Measurements from ENCODE around the gene TRIM7. TPM values are rescaled to one million over a fixed set of nuclear protein-coding genes. Genes with fewer than 3 reads are reported as not detected.

TRIM7 gene
- polyA plus RNA-seq, 1 donor from 2014 or later = 2.1 TPM

DNA sequence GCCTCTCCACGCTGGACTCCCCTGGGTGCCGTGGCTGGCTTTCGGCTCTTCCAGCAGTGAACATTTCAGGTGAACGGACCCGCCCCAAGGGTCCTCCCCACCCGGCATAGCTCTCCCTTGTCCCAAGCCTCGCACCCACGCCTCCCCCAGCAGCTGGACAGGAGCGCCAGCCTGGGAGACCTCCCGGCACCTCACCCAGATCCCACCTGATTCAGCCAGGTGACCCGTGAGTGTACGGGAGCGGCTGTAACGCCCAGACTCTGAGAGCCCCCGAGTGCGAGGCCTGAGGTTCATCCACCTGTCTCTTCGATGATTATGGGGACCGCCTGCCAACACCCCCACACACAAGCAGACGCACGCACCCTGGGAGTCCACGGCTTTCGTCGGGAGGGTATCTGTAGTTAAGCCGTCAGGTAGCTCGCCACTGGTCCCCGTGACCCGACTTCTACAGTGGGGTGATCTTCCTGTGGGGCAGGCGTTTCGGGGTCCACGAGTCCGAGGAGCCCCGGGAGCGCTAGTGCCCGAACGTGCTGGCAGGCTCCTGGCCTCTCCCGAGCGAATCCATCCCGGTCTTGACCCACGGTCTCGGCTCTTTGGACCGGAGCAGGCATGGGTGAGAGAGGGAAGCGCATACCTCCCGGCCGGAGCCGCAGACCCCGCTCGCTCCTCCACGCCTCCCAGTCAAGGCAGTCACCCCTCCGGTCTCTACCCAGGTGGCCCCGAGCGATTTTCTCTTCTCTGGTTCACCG, 14.9 kb downstream of the TRIM7 start:
- Histone ChIP-seq H3K9me3 (ENCODE audit: low read length) (no peaks in the 10 kb centered on the region), H3F3A (ENCODE audit: insufficient read depth, low read length, poor library complexity, severe bottlenecking) (peaks cover 9% of the 10 kb centered on the region), H3K9me2 (ENCODE audit: insufficient read depth, low read length) (no peaks in the 10 kb centered on the region), H2AFZ (ENCODE audit: low read depth, low read length) (peak overlapping the region; percentile 1), H3K27me3 (ENCODE audit: insufficient read depth, low read depth, low read length) (no peaks in the 10 kb centered on the region), H3K4me2 (ENCODE audit: low read length) (peak overlapping the region; percentile 86), H3K9ac (ENCODE audit: low read length) (peak overlapping the region; percentile 85), H3K27ac (ENCODE audit: low read length) (no peak overlapping the region), H3K4me3 (ENCODE audit: low read length) (peak overlapping the region; percentile 83), H4K20me1 (ENCODE audit: insufficient read depth) (no peaks in the 10 kb centered on the region), H3K36me3 (ENCODE audit: insufficient read depth, low read length) (no peaks in the 10 kb centered on the region), H3K79me2 (replicated peaks; ENCODE audit: insufficient read depth, low read length) (no peaks in the 10 kb centered on the region)
- TF ChIP-seq, protein P1, sequence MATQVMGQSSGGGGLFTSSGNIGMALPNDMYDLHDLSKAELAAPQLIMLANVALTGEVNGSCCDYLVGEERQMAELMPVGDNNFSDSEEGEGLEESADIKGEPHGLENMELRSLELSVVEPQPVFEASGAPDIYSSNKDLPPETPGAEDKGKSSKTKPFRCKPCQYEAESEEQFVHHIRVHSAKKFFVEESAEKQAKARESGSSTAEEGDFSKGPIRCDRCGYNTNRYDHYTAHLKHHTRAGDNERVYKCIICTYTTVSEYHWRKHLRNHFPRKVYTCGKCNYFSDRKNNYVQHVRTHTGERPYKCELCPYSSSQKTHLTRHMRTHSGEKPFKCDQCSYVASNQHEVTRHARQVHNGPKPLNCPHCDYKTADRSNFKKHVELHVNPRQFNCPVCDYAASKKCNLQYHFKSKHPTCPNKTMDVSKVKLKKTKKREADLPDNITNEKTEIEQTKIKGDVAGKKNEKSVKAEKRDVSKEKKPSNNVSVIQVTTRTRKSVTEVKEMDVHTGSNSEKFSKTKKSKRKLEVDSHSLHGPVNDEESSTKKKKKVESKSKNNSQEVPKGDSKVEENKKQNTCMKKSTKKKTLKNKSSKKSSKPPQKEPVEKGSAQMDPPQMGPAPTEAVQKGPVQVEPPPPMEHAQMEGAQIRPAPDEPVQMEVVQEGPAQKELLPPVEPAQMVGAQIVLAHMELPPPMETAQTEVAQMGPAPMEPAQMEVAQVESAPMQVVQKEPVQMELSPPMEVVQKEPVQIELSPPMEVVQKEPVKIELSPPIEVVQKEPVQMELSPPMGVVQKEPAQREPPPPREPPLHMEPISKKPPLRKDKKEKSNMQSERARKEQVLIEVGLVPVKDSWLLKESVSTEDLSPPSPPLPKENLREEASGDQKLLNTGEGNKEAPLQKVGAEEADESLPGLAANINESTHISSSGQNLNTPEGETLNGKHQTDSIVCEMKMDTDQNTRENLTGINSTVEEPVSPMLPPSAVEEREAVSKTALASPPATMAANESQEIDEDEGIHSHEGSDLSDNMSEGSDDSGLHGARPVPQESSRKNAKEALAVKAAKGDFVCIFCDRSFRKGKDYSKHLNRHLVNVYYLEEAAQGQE (IDR thresholded peaks at IDR 0.05; ENCODE audit: borderline replicate concordance) = no peak
- TF ChIP-seq POLR2AphosphoS5 (IDR thresholded peaks at IDR 0.05) (no peak), TAF1 (IDR thresholded peaks at IDR 0.05; ENCODE audit: low read depth) (no peak), EP300 (conservative IDR thresholded peaks at IDR 0.05; ENCODE audit: poor library complexity, severe bottlenecking) (no peak), RAD21 (conservative IDR thresholded peaks at IDR 0.05) (no peak), MXI1 (conservative IDR thresholded peaks at IDR 0.05; ENCODE audit: poor library complexity, severe bottlenecking) (no peak), SMC3 (conservative IDR thresholded peaks at IDR 0.05; ENCODE audit: poor library complexity) (no peak), EZH2 (IDR thresholded peaks at IDR 0.05; ENCODE audit: borderline replicate concordance, insufficient read depth, low read length, poor library complexity, severe bottlenecking) (no peak)

DNA sequence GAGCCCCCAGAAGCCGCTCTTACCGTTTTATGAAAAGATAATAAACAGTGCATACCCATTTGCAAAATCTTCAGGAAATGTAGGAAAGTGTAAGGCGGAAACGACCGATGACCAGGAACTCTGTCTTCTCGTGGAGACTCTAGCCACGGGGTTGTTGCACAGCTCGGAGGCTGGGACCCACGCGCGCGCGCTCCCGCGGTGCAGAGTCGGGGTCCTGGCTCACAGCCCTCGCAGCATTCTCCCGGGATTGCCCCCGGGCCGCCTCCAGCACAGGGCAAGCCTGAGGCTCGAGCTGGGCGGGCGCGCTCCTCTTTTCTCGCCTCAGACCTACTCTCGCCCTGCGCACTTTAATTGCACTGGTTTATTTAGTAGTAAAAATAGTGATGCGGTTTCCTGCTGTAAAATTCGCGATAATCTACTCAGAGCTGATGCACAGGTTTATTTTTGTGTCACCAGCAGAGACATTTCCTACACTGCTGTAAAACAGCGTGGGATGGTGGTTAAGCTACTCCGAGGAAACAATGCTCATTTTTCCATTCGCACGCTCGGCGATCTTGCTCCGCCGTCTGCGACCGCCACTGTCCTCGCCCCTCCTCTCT, 15.5 kb downstream of the TRIM7 start:
- no peak overlapping the region for H3K27ac ChIP-seq (ENCODE audit: low read length)

More for the DNA sequence above, 15.5 kb downstream of the TRIM7 start:
- TF ChIP-seq TAF1 (IDR thresholded peaks at IDR 0.05; ENCODE audit: low read depth) (no peak), RAD21 (conservative IDR thresholded peaks at IDR 0.05) (no peak), MXI1 (conservative IDR thresholded peaks at IDR 0.05; ENCODE audit: poor library complexity, severe bottlenecking) (no peak), EZH2 (IDR thresholded peaks at IDR 0.05; ENCODE audit: borderline replicate concordance, insufficient read depth, low read length, poor library complexity, severe bottlenecking) (no peak), SMC3 (conservative IDR thresholded peaks at IDR 0.05; ENCODE audit: poor library complexity) (no peak), EP300 (conservative IDR thresholded peaks at IDR 0.05; ENCODE audit: poor library complexity, severe bottlenecking) (no peak), POLR2AphosphoS5 (IDR thresholded peaks at IDR 0.05) (no peak)
- TF ChIP-seq, protein P2, sequence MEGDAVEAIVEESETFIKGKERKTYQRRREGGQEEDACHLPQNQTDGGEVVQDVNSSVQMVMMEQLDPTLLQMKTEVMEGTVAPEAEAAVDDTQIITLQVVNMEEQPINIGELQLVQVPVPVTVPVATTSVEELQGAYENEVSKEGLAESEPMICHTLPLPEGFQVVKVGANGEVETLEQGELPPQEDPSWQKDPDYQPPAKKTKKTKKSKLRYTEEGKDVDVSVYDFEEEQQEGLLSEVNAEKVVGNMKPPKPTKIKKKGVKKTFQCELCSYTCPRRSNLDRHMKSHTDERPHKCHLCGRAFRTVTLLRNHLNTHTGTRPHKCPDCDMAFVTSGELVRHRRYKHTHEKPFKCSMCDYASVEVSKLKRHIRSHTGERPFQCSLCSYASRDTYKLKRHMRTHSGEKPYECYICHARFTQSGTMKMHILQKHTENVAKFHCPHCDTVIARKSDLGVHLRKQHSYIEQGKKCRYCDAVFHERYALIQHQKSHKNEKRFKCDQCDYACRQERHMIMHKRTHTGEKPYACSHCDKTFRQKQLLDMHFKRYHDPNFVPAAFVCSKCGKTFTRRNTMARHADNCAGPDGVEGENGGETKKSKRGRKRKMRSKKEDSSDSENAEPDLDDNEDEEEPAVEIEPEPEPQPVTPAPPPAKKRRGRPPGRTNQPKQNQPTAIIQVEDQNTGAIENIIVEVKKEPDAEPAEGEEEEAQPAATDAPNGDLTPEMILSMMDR (IDR thresholded peaks at IDR 0.05; ENCODE audit: poor library complexity, severe bottlenecking) = no peak
- TF ChIP-seq, protein P1 (IDR thresholded peaks at IDR 0.05; ENCODE audit: borderline replicate concordance) = no peak
- Histone ChIP-seq H3K4me2 (ENCODE audit: low read length) (peak overlapping the region; percentile 86), H3K9me2 (ENCODE audit: insufficient read depth, low read length) (no peaks in the 10 kb centered on the region), H3K9me3 (ENCODE audit: low read length) (no peaks in the 10 kb centered on the region), H3F3A (ENCODE audit: insufficient read depth, low read length, poor library complexity, severe bottlenecking) (peaks cover 9% of the 10 kb centered on the region), H2AFZ (ENCODE audit: low read depth, low read length) (peak overlapping the region; percentile 45), H3K79me2 (replicated peaks; ENCODE audit: insufficient read depth, low read length) (no peaks in the 10 kb centered on the region), H3K4me3 (ENCODE audit: low read length) (peak overlapping the region; percentile 83), H3K9ac (ENCODE audit: low read length) (peak overlapping the region; percentile 85), H3K36me3 (ENCODE audit: insufficient read depth, low read length) (no peaks in the 10 kb centered on the region), H3K27me3 (ENCODE audit: insufficient read depth, low read depth, low read length) (no peaks in the 10 kb centered on the region), H4K20me1 (ENCODE audit: insufficient read depth) (no peaks in the 10 kb centered on the region)

Measured in neural cell (in vitro differentiated cells).